Thyroid gland (tissue), 4 donors: ENCODE measurements around the gene HASPIN. TPM values are rescaled to one million over a fixed set of nuclear protein-coding genes. Genes with fewer than 3 reads are reported as not detected.

ENCODE experiments used
- DNase-seq, 2 donors: peaks; one replicate each; pipeline ENCODE4 v3.0.0-alpha.2; 2019
- H3K27ac ChIP-seq, 3 donors: fragments of 200-600 bp; sonication (generic); 1 replicate in 2 of 3; 2 replicates in 1 of 3; pipeline ENCODE4 v1.5.1; 2016 to 2019; ENCODE audit warnings: mild to moderate bottlenecking in 1 of 3, moderate library complexity in 1 of 3
- H3K27me3 ChIP-seq: fragments of 200-600 bp; sonication (generic); one replicate; pipeline ENCODE4 v1.5.1; 2019
- H3K36me3 ChIP-seq, 2 donors: fragments of 200-600 bp; sonication (generic); one replicate each; pipeline ENCODE4 v1.5.1; 2016 to 2019
- H3K4me1 ChIP-seq, 2 donors: fragments of 200-600 bp; sonication (generic); one replicate each; pipeline ENCODE4 v1.5.1; 2017 to 2019
- H3K4me3 ChIP-seq, 3 donors: fragments of 200-600 bp; sonication (generic); replicated peaks in 1 of 3; 1 replicate in 2 of 3; 2 replicates in 1 of 3; pipeline ENCODE4 v1.5.1; 2016; ENCODE audit warnings: mild to moderate bottlenecking in 1 of 3
- H3K9me3 ChIP-seq: fragments of 200-600 bp; sonication (generic); one replicate; pipeline ENCODE4 v1.5.1; 2017
- CTCF ChIP-seq, 6 experiments: fragments of 200-600 bp in 3 of 6; fragments of 450-650 bp in 3 of 6; sonication (generic) in 3 of 6; IDR thresholded peaks; one replicate each; pipeline ENCODE4 v1.5.1; 2016 to 2019; ENCODE audit warnings: antibody characterized with exemption in 6 of 6, mild to moderate bottlenecking in 2 of 6, inconsistent platforms in 1 of 6, moderate library complexity in 1 of 6
- POLR2A ChIP-seq, 2 donors: fragments of 450-650 bp; IDR thresholded peaks; one replicate each; pipeline ENCODE4 v1.6.1; 2017; ENCODE audit warnings: antibody characterized with exemption in 2 of 2, mild to moderate bottlenecking in 2 of 2, moderate library complexity in 1 of 2
- WGBS, 2 donors: methylation state at CpG; one replicate each; pipeline ENCODE4 v1.1.5; 2017; 5-methylcytosine and 5-hydroxymethylcytosine counted together
- intact Hi-C: fragments of 100-400 bp; cut with DNase I; formaldehyde crosslinking; loops from one replicate; pipeline ENCODE4 v1.15.1; 2023
- total RNA-seq, 4 donors: library from RNA; depleted of rRNA; stranded (reverse); fragments of >200 nt; gene quantifications; one replicate each; pipeline ENCODE4 v1.2.3, GENCODE V29; 2016

HASPIN gene
- total RNA-seq, 4 donors from 2014 or later = 0.13 to 0.21 TPM; not detected in 2

- Histone ChIP-seq H3K9me3 (no peaks in the 10 kb centered on the region), H3K4me1 (no peaks in the 10 kb centered on the region), H3K4me3 (no peak overlapping the region), H3K27ac (no peak overlapping the region), H3K27me3 (no peaks in the 10 kb centered on the region), H3K36me3 (no peaks in the 10 kb centered on the region)
- TF ChIP-seq CTCF (IDR thresholded peaks at IDR 0.05) = no peak
- TF ChIP-seq POLR2A (IDR thresholded peaks at IDR 0.05) = no peak
- 13 to 35% methylated on average over 8 of the region's 13 CpGs for whole genome bisulfite sequencing, 2 donors
- intact Hi-C loops = no loop called here
- DNase-seq = no peak
Measured at GRCh38 chr17:3685174-3685573, 38.5 kb upstream of the HASPIN start.

- intact Hi-C loops = no loop called here
Measured at GRCh38 chr17:3688027-3688553, 35.6 kb upstream of the HASPIN start.

GRCh38 chr17:3688852-3689261 lies 34.8 kb upstream of the HASPIN start:
- intact Hi-C loops = no loop called here
- TF ChIP-seq POLR2A (IDR thresholded peaks at IDR 0.05) = no peak
- no peak for TF ChIP-seq CTCF (IDR thresholded peaks at IDR 0.05)
- Histone ChIP-seq H3K4me3 (no peak overlapping the region), H3K36me3 (no peaks in the 10 kb centered on the region), H3K27ac (no peak overlapping the region), H3K4me1 (no peaks in the 10 kb centered on the region), H3K9me3 (no peaks in the 10 kb centered on the region), H3K27me3 (no peaks in the 10 kb centered on the region)
- DNase-seq = no peak
- WGBS, 2 donors = 51 to 81% methylated on average over 4 of the region's 14 CpGs

More at GRCh38 chr17:3688027-3688553, 35.6 kb upstream of the HASPIN start:
- no peaks in the 10 kb centered on the region for H3K4me1 ChIP-seq
- no peaks in the 10 kb centered on the region for H3K36me3 ChIP-seq
- H3K27me3 ChIP-seq = no peaks in the 10 kb centered on the region
- TF ChIP-seq POLR2A (IDR thresholded peaks at IDR 0.05) (no peak), CTCF (IDR thresholded peaks at IDR 0.05) (no peak)
- DNase-seq = no peak
- no peaks in the 10 kb centered on the region for H3K9me3 ChIP-seq
- 37 to 46% methylated on average over 11 to 13 of the region's 19 CpGs for WGBS, 2 donors
- H3K4me3 ChIP-seq = no peak overlapping the region
- H3K27ac ChIP-seq = no peak overlapping the region

GRCh38 chr17:3689262-3690093 lies 34.2 kb upstream of the HASPIN start:
- Histone ChIP-seq H3K9me3 (no peaks in the 10 kb centered on the region), H3K27me3 (no peaks in the 10 kb centered on the region), H3K4me1 (no peaks in the 10 kb centered on the region), H3K4me3 (no peak overlapping the region), H3K36me3 (no peaks in the 10 kb centered on the region), H3K27ac (no peak overlapping the region)
- DNase-seq = no peak
- TF ChIP-seq CTCF (IDR thresholded peaks at IDR 0.05) (no peak), POLR2A (IDR thresholded peaks at IDR 0.05) (no peak)
- WGBS, 2 donors = 90 to 93% methylated on average over 30 to 38 of the region's 44 CpGs
- intact Hi-C loops = no loop called here

GRCh38 chr17:3690094-3690715 lies 33.5 kb upstream of the HASPIN start:
- no peaks in the 10 kb centered on the region for H3K9me3 ChIP-seq
- intact Hi-C loops = no loop called here
- peaks cover 0 to 3% of the 10 kb centered on the region in 2 donors for H3K4me1 ChIP-seq
- 66 to 83% methylated on average over 11 to 18 of the region's 22 CpGs for WGBS, 2 donors
- no peak for TF ChIP-seq CTCF (IDR thresholded peaks at IDR 0.05)
- no peak for TF ChIP-seq POLR2A (IDR thresholded peaks at IDR 0.05)
- DNase-seq = no peak
- H3K27ac ChIP-seq = no peak overlapping the region
- H3K36me3 ChIP-seq = no peaks in the 10 kb centered on the region
- H3K4me3 ChIP-seq = no peak overlapping the region
- peaks cover 3% of the 10 kb centered on the region for H3K27me3 ChIP-seq
